Esophagus squamous epithelium (tissue), 4 donors: Measurements from ENCODE around the gene BRI3BP.

Source experiments
- POLR2A ChIP-seq, 4 donors: fragments of 450-650 bp; IDR thresholded peaks; one replicate each; pipeline ENCODE4 v1.6.1; 2017; ENCODE audit warnings: antibody characterized with exemption in 4 of 4, mild to moderate bottlenecking in 4 of 4, moderate library complexity in 3 of 4
- TF ChIP-seq, protein P1 (sequence below), 6 experiments: fragments of 450-650 bp in 4 of 6; fragments of 200-600 bp in 2 of 6; sonication (generic) in 2 of 6; IDR thresholded peaks; one replicate each; pipeline ENCODE4 v1.5.1; 2016 to 2019; ENCODE audit warnings: antibody characterized with exemption in 6 of 6, mild to moderate bottlenecking in 4 of 6, moderate library complexity in 4 of 6

DNA sequence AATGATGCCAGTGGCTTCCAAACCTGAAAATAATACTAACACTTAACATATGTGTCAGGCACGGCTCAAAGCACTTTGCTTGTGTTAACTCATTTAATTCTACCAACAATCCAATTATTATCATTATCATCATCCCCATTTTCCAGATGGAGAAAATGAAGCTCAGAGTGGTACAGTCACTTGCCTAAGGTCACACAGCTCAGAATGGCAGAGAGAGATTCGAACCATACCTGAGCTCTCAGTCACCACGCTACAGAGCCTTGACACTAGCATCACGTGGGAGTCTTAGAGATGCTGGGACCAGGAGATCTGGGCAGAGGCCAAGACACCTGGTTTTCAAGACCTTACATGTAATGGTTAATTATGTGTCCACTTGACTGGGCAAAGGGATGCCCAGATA, 38.7 kb upstream of the BRI3BP start:
- TF ChIP-seq, protein P1, sequence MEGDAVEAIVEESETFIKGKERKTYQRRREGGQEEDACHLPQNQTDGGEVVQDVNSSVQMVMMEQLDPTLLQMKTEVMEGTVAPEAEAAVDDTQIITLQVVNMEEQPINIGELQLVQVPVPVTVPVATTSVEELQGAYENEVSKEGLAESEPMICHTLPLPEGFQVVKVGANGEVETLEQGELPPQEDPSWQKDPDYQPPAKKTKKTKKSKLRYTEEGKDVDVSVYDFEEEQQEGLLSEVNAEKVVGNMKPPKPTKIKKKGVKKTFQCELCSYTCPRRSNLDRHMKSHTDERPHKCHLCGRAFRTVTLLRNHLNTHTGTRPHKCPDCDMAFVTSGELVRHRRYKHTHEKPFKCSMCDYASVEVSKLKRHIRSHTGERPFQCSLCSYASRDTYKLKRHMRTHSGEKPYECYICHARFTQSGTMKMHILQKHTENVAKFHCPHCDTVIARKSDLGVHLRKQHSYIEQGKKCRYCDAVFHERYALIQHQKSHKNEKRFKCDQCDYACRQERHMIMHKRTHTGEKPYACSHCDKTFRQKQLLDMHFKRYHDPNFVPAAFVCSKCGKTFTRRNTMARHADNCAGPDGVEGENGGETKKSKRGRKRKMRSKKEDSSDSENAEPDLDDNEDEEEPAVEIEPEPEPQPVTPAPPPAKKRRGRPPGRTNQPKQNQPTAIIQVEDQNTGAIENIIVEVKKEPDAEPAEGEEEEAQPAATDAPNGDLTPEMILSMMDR (IDR thresholded peaks at IDR 0.05): no peak
- no peak for TF ChIP-seq POLR2A (IDR thresholded peaks at IDR 0.05)
